VCaP (cell line): ENCODE data around the gene OR5K3.

Experiments used
- H3K27ac ChIP-seq: fragments of 450-650 bp; 2 replicates; pipeline ENCODE4 v1.5.1; 2017
- CTCF ChIP-seq: fragments of 450-650 bp; conservative IDR thresholded peaks from 2 replicates; pipeline ENCODE4 v1.5.1; 2017; ENCODE audit warnings: mild to moderate bottlenecking, moderate library complexity

The OR5K3 gene

GRCh38 chr3:98360681-98361080 lies 29.8 kb upstream of the OR5K3 start:
- no peak for TF ChIP-seq CTCF

GRCh38 chr3:98361289-98361688 lies 29.2 kb upstream of the OR5K3 start:
- TF ChIP-seq CTCF: no peak
- no peak overlapping the region for H3K27ac ChIP-seq

More at GRCh38 chr3:98360681-98361080, 29.8 kb upstream of the OR5K3 start:
- H3K27ac ChIP-seq: no peak overlapping the region

- H3K27ac ChIP-seq: no peak overlapping the region
- no peak for TF ChIP-seq CTCF
Measured at GRCh38 chr3:98367464-98368246, 22.8 kb upstream of the OR5K3 start.

- H3K27ac ChIP-seq: no peak overlapping the region
- TF ChIP-seq CTCF: no peak
Measured at GRCh38 chr3:98371186-98371585, 19.3 kb upstream of the OR5K3 start.

GRCh38 chr3:98371853-98372252 lies 18.6 kb upstream of the OR5K3 start:
- H3K27ac ChIP-seq: no peak overlapping the region
- no peak for TF ChIP-seq CTCF

GRCh38 chr3:98372445-98372844 lies 18.0 kb upstream of the OR5K3 start:
- TF ChIP-seq CTCF: no peak

GRCh38 chr3:98376631-98377030 lies 13.8 kb upstream of the OR5K3 start:
- TF ChIP-seq CTCF: no peak
- no peak overlapping the region for H3K27ac ChIP-seq

More at GRCh38 chr3:98372445-98372844, 18.0 kb upstream of the OR5K3 start:
- H3K27ac ChIP-seq: no peak overlapping the region
